Keratinocyte (primary cell): ENCODE results near the gene SH3BP1. TPM values are rescaled to one million over a fixed set of nuclear protein-coding genes. Genes with fewer than 3 reads are reported as not detected.

ENCODE experiments used
- DNase-seq: peaks from one replicate; pipeline ENCODE4 v3.0.0-alpha.2; 2011; ENCODE audit warnings: low read depth, missing footprints, low spot score
- FAIRE-seq: peaks from 2 replicates; lab custom pipeline; 2011; peaks lifted over from hg19 to GRCh38; lab: Jason Lieb, UNC
- H2AFZ ChIP-seq: 2 replicates; pipeline ENCODE4 v1.6.0; 2012; ENCODE audit warnings: low read length, control low read depth, inconsistent platforms; ENCODE audit not compliant: control insufficient read depth
- H3K27ac ChIP-seq: 2 replicates; pipeline ENCODE4 v1.5.1; 2011; ENCODE audit warnings: low read length; ENCODE audit not compliant: control insufficient read depth, insufficient read depth
- H3K27me3 ChIP-seq: 3 replicates; pipeline ENCODE4 v1.6.0; 2011; ENCODE audit warnings: low read length; ENCODE audit not compliant: control insufficient read depth, insufficient read depth; ENCODE audit errors: extremely low read depth
- H3K36me3 ChIP-seq, 2 experiments: 2 replicates in 1 of 2; 3 replicates in 1 of 2; pipeline ENCODE4 v1.5.1; 2011; ENCODE audit warnings: low read length in 2 of 2, mild to moderate bottlenecking in 1 of 2; ENCODE audit not compliant: control insufficient read depth in 2 of 2, insufficient read depth in 2 of 2; ENCODE audit errors: extremely low read depth in 1 of 2
- H3K4me1 ChIP-seq: 3 replicates; pipeline ENCODE4 v1.5.1; 2011; ENCODE audit warnings: low read length; ENCODE audit not compliant: control insufficient read depth, insufficient read depth; ENCODE audit errors: extremely low read depth
- H3K4me2 ChIP-seq: 3 replicates; pipeline ENCODE4 v1.6.0; 2011; ENCODE audit warnings: low read depth, low read length; ENCODE audit not compliant: control insufficient read depth, insufficient read depth; ENCODE audit errors: extremely low read depth
- H3K4me3 ChIP-seq, 3 experiments: fragments of 200-600 bp in 1 of 3; sonication (generic) in 1 of 3; 2 replicates in 2 of 3; 3 replicates in 1 of 3; pipeline ENCODE4 v1.5.1; 2011 to 2016; ENCODE audit warnings: low read length in 3 of 3, mild to moderate bottlenecking in 3 of 3, control low read depth in 2 of 3, inconsistent platforms in 1 of 3, low read depth in 1 of 3, mixed read lengths in 1 of 3, mixed run types in 1 of 3, moderate library complexity in 1 of 3; ENCODE audit not compliant: control insufficient read depth in 2 of 3, insufficient read depth in 2 of 3; ENCODE audit errors: extremely low read depth in 1 of 3
- H3K79me2 ChIP-seq: 2 replicates; pipeline ENCODE4 v1.6.0; 2012; ENCODE audit warnings: low read length; ENCODE audit not compliant: control insufficient read depth, insufficient read depth
- H3K9ac ChIP-seq: 3 replicates; pipeline ENCODE4 v1.6.0; 2011; ENCODE audit warnings: low read length; ENCODE audit not compliant: control insufficient read depth, insufficient read depth; ENCODE audit errors: extremely low read depth
- H3K9me1 ChIP-seq: 3 replicates; pipeline ENCODE4 v1.6.0; 2011; ENCODE audit warnings: low read length; ENCODE audit not compliant: control insufficient read depth, insufficient read depth; ENCODE audit errors: extremely low read depth
- H3K9me3 ChIP-seq: 2 replicates; pipeline ENCODE4 v1.5.1; 2012; ENCODE audit warnings: low read depth, low read length; ENCODE audit not compliant: control insufficient read depth
- H4K20me1 ChIP-seq: 3 replicates; pipeline ENCODE4 v1.6.0; 2011; ENCODE audit warnings: low read length; ENCODE audit not compliant: control insufficient read depth, insufficient read depth; ENCODE audit errors: extremely low read depth
- EZH2 ChIP-seq: IDR thresholded peaks from one replicate; pipeline ENCODE4 v1.6.1; 2012; ENCODE audit warnings: inconsistent platforms, mild to moderate bottlenecking, low read length, moderate library complexity
- dilution Hi-C: fragments of 300-500 bp; cut with MboI; formaldehyde crosslinking; loops from one replicate; pipeline ENCODE4 v1.7.0; 2020; ENCODE audit warnings: low sequenced_read_pairs; ENCODE audit not compliant: extremely low pct_ligation_motif_present
- polyA plus RNA-seq, 5 experiments: library from polyadenylated mRNA; depleted of rRNA in 3 of 5; stranded (reverse) in 3 of 5; stranded (forward) in 1 of 5; unstranded in 1 of 5; fragments of >200 nt; gene quantifications; 1 replicate in 1 of 5; 2 replicates in 3 of 5; 3 replicates in 1 of 5; pipeline versions ENCODE4 v1.2.1 to v1.2.3, GENCODE V29; 2011 to 2012; ENCODE audit warnings: missing spikeins in 2 of 5, low read depth in 1 of 5, low replicate concordance in 1 of 5
- TF ChIP-seq, protein P1 (sequence below), 3 experiments: IDR thresholded peaks in 1 of 3; conservative IDR thresholded peaks in 1 of 3; optimal IDR thresholded peaks in 1 of 3; 2 replicates in 2 of 3; 3 replicates in 1 of 3; pipeline versions ENCODE3 to v1.5.1; 2011; ENCODE audit warnings: low read length in 3 of 3, mild to moderate bottlenecking in 3 of 3, moderate library complexity in 2 of 3, control low read depth in 1 of 3, inconsistent platforms in 1 of 3; ENCODE audit not compliant: insufficient read depth in 2 of 3; ENCODE audit errors: extremely low read depth in 1 of 3

SH3BP1 gene
- polyA plus RNA-seq, 1 donor (not counting 4 experiments of a cell fraction or from before 2014, with no cell fraction given) = 27.2 TPM

GRCh38 chr22:37591823-37592404, 47.6 kb upstream of the SH3BP1 start:
- H3K9me1 ChIP-seq = no peaks in the 10 kb centered on the region
- peak overlapping the region in 1 of 3 experiments; percentile 37 for H3K4me3 ChIP-seq
- H3K9ac ChIP-seq = no peak overlapping the region
- H3K79me2 ChIP-seq = no peaks in the 10 kb centered on the region
- H4K20me1 ChIP-seq = no peaks in the 10 kb centered on the region
- no peaks in the 10 kb centered on the region for H3K36me3 ChIP-seq
- dilution Hi-C loops = no loop called here
- DNase-seq (no peak), FAIRE-seq (no peak)
- H3K4me2 ChIP-seq = peak overlapping the region; percentile 76
- H3K4me1 ChIP-seq = peaks cover 4% of the 10 kb centered on the region
- H2AFZ ChIP-seq = peak overlapping the region; percentile 64
- H3K9me3 ChIP-seq = no peaks in the 10 kb centered on the region
- no peaks in the 10 kb centered on the region for H3K27me3 ChIP-seq
- no peak overlapping the region for H3K27ac ChIP-seq
- TF ChIP-seq, protein P1, sequence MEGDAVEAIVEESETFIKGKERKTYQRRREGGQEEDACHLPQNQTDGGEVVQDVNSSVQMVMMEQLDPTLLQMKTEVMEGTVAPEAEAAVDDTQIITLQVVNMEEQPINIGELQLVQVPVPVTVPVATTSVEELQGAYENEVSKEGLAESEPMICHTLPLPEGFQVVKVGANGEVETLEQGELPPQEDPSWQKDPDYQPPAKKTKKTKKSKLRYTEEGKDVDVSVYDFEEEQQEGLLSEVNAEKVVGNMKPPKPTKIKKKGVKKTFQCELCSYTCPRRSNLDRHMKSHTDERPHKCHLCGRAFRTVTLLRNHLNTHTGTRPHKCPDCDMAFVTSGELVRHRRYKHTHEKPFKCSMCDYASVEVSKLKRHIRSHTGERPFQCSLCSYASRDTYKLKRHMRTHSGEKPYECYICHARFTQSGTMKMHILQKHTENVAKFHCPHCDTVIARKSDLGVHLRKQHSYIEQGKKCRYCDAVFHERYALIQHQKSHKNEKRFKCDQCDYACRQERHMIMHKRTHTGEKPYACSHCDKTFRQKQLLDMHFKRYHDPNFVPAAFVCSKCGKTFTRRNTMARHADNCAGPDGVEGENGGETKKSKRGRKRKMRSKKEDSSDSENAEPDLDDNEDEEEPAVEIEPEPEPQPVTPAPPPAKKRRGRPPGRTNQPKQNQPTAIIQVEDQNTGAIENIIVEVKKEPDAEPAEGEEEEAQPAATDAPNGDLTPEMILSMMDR (optimal IDR thresholded peaks at IDR 0.05 in 1 of 3, IDR thresholded peaks at IDR 0.05 in 1 of 3, conservative IDR thresholded peaks at IDR 0.05 in 1 of 3; ENCODE audit: extremely low read depth in 1 of 3, insufficient read depth in 2 of 3, low read length in 3 of 3) = no peak
- TF ChIP-seq EZH2 = no peak

DNA sequence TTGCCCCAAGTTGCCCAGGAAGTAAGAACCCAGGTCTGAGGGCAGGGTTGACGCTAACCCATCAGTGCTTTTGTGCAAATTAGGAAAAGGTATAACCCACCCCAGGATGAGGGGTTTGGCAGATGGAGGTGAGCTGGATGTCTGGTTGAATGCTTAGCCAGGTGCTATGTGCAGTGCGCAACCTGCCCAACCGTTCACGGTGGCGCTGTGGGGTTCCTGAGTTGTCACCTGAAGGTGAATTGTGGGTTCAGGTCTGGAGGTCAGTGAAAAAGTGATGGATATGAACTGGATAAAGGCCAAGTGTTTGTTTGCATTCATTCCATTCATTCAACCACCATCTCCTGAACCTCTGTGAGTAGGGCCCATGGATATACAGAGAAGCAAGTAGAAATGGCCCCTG, 45.2 kb upstream of the SH3BP1 start:
- no peak overlapping the region for H3K27ac ChIP-seq
- H2AFZ ChIP-seq = no peak overlapping the region
- no peak overlapping the region for H3K4me2 ChIP-seq
- no peaks in the 10 kb centered on the region for H3K36me3 ChIP-seq
- H3K79me2 ChIP-seq = no peaks in the 10 kb centered on the region
- no peaks in the 10 kb centered on the region for H3K9me1 ChIP-seq
- no peak for FAIRE-seq
- H3K4me3 ChIP-seq = no peak overlapping the region
- dilution Hi-C loops = no loop called here
- no peaks in the 10 kb centered on the region for H3K27me3 ChIP-seq
- no peak overlapping the region for H3K9ac ChIP-seq
- peaks cover 4% of the 10 kb centered on the region for H3K4me1 ChIP-seq
- no peaks in the 10 kb centered on the region for H3K9me3 ChIP-seq
- no peaks in the 10 kb centered on the region for H4K20me1 ChIP-seq
- no peak for DNase-seq
- TF ChIP-seq EZH2 = no peak
- TF ChIP-seq, protein P1 (optimal IDR thresholded peaks at IDR 0.05 in 1 of 3, IDR thresholded peaks at IDR 0.05 in 1 of 3, conservative IDR thresholded peaks at IDR 0.05 in 1 of 3; ENCODE audit: extremely low read depth in 1 of 3, insufficient read depth in 2 of 3, low read length in 3 of 3) = peak in 2 of 3 experiments; percentile 17 to 26
